ENCODE measurements around the gene ZNF691.

ZNF691 gene

GRCh38 chr1:42824481-42825035, 21.9 kb upstream of the ZNF691 start:
- Histone ChIP-seq H3K4me3 (ENCODE audit: low read depth, low read length) (no peak overlapping the region), H3K36me3 (ENCODE audit: control insufficient read depth in 2 of 2, insufficient read depth in 1 of 2, low read length in 2 of 2) (no peaks in the 10 kb centered on the region), H3K27ac (ENCODE audit: extremely low read depth, low read depth, low read length) (no peak overlapping the region), H3K9me3 (ENCODE audit: control insufficient read depth, insufficient read depth, low read depth, low read length) (no peaks in the 10 kb centered on the region), H3K4me1 (ENCODE audit: control insufficient read depth, insufficient read depth, low read length) (peaks cover 2% of the 10 kb centered on the region)
- ChIA-PET POLR2A (interaction anchor here (1.4 kb wide), 1 partner anchor 22 kb away, joined by 6 read pairs; the partner anchor contains the start of gene ZNF691), CTCF (interaction anchor here (0.7 to 1.5 kb wide), 4 partner anchors 11 to 249 kb away, joined by 3 to 4 read pairs (median 3); no protein-coding TSS in a partner anchor)
- TF ChIP-seq ZNF639 (tag by site-specific recombination; IDR thresholded peaks at IDR 0.05): no peak
- TF ChIP-seq ZBTB6 (tag by site-specific recombination; IDR thresholded peaks at IDR 0.05): no peak
- TF ChIP-seq ZFP37 (tag by site-specific recombination; IDR thresholded peaks at IDR 0.05): no peak
- TF ChIP-seq MYNN (tag by site-specific recombination; IDR thresholded peaks at IDR 0.05; ENCODE audit: borderline replicate concordance): no peak

- peaks cover 2% of the 10 kb centered on the region for H3K4me1 ChIP-seq (ENCODE audit: control insufficient read depth, insufficient read depth, low read length)
- no peak for TF ChIP-seq PRDM6 (tag by site-specific recombination; IDR thresholded peaks at IDR 0.05)
- no peak for TF ChIP-seq ZNF777 (tag by site-specific recombination; IDR thresholded peaks at IDR 0.05; ENCODE audit: borderline replicate concordance)
- CTCF ChIA-PET: interaction anchor here (1.0 to 1.5 kb wide), 3 partner anchors 11 to 248 kb away, joined by 3 read pairs; no protein-coding TSS in a partner anchor
- H3K27ac ChIP-seq (ENCODE audit: extremely low read depth, low read depth, low read length): no peak overlapping the region
- no peaks in the 10 kb centered on the region for H3K36me3 ChIP-seq (ENCODE audit: control insufficient read depth in 2 of 2, insufficient read depth in 1 of 2, low read length in 2 of 2)
- H3K4me3 ChIP-seq (ENCODE audit: low read depth, low read length): no peak overlapping the region
- H3K9me3 ChIP-seq (ENCODE audit: control insufficient read depth, insufficient read depth, low read depth, low read length): no peaks in the 10 kb centered on the region
- POLR2A ChIA-PET: interaction anchor here (1.4 kb wide), 1 partner anchor 21 kb away, joined by 6 read pairs; the partner anchor contains the start of gene ZNF691
Measured at GRCh38 chr1:42825036-42825851, 21.2 kb upstream of the ZNF691 start.

- TF ChIP-seq IKZF3 (tag by site-specific recombination; IDR thresholded peaks at IDR 0.05): 0 out of 2 replicates have a peak, but pooled peaks have one; percentile 9
- TF ChIP-seq ZNF747 (tag by site-specific recombination; IDR thresholded peaks at IDR 0.05): no peak
- no peak overlapping the region for H3K27ac ChIP-seq (ENCODE audit: extremely low read depth, low read depth, low read length)
- H3K9me3 ChIP-seq (ENCODE audit: control insufficient read depth, insufficient read depth, low read depth, low read length): no peaks in the 10 kb centered on the region
- CTCF ChIA-PET: interaction anchor here (0.7 kb wide), 1 partner anchor 10 kb away, joined by 3 read pairs; no protein-coding TSS in a partner anchor
- H3K4me3 ChIP-seq (ENCODE audit: low read depth, low read length): no peak overlapping the region
- POLR2A ChIA-PET: no interaction called here
- H3K36me3 ChIP-seq (ENCODE audit: control insufficient read depth in 2 of 2, insufficient read depth in 1 of 2, low read length in 2 of 2): no peaks in the 10 kb centered on the region
- peaks cover 3% of the 10 kb centered on the region for H3K4me1 ChIP-seq (ENCODE audit: control insufficient read depth, insufficient read depth, low read length)
Measured at GRCh38 chr1:42830631-42831030, 15.8 kb upstream of the ZNF691 start.

GRCh38 chr1:42831273-42831672, 15.1 kb upstream of the ZNF691 start:
- Histone ChIP-seq H3K27ac (ENCODE audit: extremely low read depth, low read depth, low read length) (no peak overlapping the region), H3K4me3 (ENCODE audit: low read depth, low read length) (no peak overlapping the region), H3K36me3 (ENCODE audit: control insufficient read depth in 2 of 2, insufficient read depth in 1 of 2, low read length in 2 of 2) (no peaks in the 10 kb centered on the region), H3K9me3 (ENCODE audit: control insufficient read depth, insufficient read depth, low read depth, low read length) (no peaks in the 10 kb centered on the region), H3K4me1 (ENCODE audit: control insufficient read depth, insufficient read depth, low read length) (peaks cover 3% of the 10 kb centered on the region)
- ChIA-PET CTCF (interaction anchor here (0.6 to 1.2 kb wide), 3 partner anchors 11 to 69 kb away, joined by 3 to 4 read pairs (median 3); no protein-coding TSS in a partner anchor), POLR2A (interaction anchor here (0.6 to 0.9 kb wide), 2 partner anchors 52 to 64 kb away, joined by 6 read pairs; partner anchors contain the start of gene C1orf50)
- no peak for TF ChIP-seq ZNF704 (tag by site-specific recombination; IDR thresholded peaks at IDR 0.05)
- TF ChIP-seq ZNF837 (tag by site-specific recombination; IDR thresholded peaks at IDR 0.05): no peak
- 0 out of 2 replicates have a peak, but pooled peaks have one; percentile 47 for TF ChIP-seq GLIS1 (tag by site-specific recombination; IDR thresholded peaks at IDR 0.05)
- TF ChIP-seq ZIC2 (tag by site-specific recombination; IDR thresholded peaks at IDR 0.05): peak; percentile 24; the same call in 1 of the 2 replicates
